ENCODE measurements around the gene SLC35B1.
A peak's percentile ranks its signal among the peaks of the same experiment; 100 is the strongest.

SLC35B1 gene

GRCh38 chr17:49707246-49707607 lies 537 bp downstream of the SLC35B1 start:
- Histone ChIP-seq H3K9ac (ENCODE audit: low read length) (peak overlapping the region; percentile 91), H3K9me3 (ENCODE audit: control insufficient read depth, low read length) (no peaks in the 10 kb centered on the region), H3K4me3 (ENCODE audit: low read length) (peak overlapping the region; percentile 57), H3K4me1 (ENCODE audit: control insufficient read depth, insufficient read depth, low read length) (peaks cover 24% of the 10 kb centered on the region), H3K36me3 (ENCODE audit: control insufficient read depth, insufficient read depth, low read length) (peaks cover 12% of the 10 kb centered on the region), H3K27me3 (ENCODE audit: control insufficient read depth, insufficient read depth, low read length) (no peaks in the 10 kb centered on the region)

GRCh38 chr17:49705254-49705653 lies 2.5 kb downstream of the SLC35B1 start:
- Histone ChIP-seq H3K9ac (ENCODE audit: low read length) (no peak overlapping the region), H3K27me3 (ENCODE audit: control insufficient read depth, insufficient read depth, low read length) (no peaks in the 10 kb centered on the region), H3K4me3 (ENCODE audit: low read length) (no peak overlapping the region), H3K36me3 (ENCODE audit: control insufficient read depth, insufficient read depth, low read length) (peaks cover 12% of the 10 kb centered on the region), H3K4me1 (ENCODE audit: control insufficient read depth, insufficient read depth, low read length) (peaks cover 24% of the 10 kb centered on the region), H3K9me3 (ENCODE audit: control insufficient read depth, low read length) (no peaks in the 10 kb centered on the region)

DNA sequence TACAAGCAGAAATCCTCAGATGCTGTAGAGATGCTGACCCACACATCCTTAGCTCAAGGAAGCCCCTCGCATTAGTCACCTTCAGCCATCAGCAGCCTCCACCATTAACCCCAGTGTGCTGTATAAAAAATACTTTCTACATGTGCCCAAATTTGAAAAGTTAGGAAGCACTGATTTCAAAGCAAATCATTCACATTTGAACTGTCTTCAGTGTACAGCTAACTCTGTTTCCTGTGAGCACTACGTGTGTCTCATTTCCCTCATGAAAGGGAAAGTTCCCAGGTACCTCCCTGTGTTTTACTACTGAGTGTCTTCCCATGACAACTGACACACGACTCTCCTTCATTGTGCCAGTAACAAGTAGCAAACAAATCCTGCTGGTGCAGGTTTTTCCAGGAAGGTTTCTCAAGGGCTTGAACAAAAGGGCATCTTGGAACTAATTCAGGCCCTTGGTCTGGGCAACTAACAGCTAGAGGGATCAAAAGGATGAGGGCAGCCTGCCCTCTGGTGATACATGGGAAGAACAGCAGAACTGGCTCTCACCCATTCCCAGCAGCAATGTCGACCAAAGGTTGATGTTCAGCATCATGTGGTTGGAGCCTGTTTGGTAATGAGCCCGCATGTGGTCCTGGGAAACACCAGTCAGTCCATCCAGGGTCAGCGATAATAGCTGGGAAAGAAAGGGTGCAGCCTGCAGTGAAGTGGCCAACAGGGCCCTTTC lies 4.0 kb downstream of the SLC35B1 start:
- no peak overlapping the region for H3K4me3 ChIP-seq (ENCODE audit: low read length)
- peaks cover 19% of the 10 kb centered on the region for H3K4me1 ChIP-seq (ENCODE audit: control insufficient read depth, insufficient read depth, low read length)
- no peak overlapping the region for H3K9ac ChIP-seq (ENCODE audit: low read length)
- peaks cover 12% of the 10 kb centered on the region for H3K36me3 ChIP-seq (ENCODE audit: control insufficient read depth, insufficient read depth, low read length)
- no peaks in the 10 kb centered on the region for H3K27me3 ChIP-seq (ENCODE audit: control insufficient read depth, insufficient read depth, low read length)
- no peaks in the 10 kb centered on the region for H3K9me3 ChIP-seq (ENCODE audit: control insufficient read depth, low read length)

DNA sequence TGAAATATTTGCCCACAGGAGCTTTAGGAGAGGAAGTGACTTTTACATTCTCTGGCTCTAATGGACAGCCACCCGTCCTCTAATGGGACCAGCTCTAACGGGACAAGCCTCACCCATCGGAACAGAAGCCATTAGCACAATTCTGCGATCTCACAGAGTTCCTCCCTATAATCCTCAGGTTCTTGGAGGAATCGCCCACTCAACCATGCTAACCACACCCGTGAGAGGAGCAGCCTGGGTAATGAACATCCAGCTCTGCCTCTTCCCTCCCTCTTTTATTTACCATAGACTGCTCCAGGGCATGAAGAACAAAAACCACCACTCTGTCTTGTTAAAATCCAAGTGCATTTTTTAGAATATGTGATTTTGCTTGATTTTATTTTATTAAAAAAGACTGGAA lies 6.8 kb downstream of the SLC35B1 start:
- H3K36me3 ChIP-seq (ENCODE audit: control insufficient read depth, insufficient read depth, low read length), result peaks cover 12% of the 10 kb centered on the region
- H3K9me3 ChIP-seq (ENCODE audit: control insufficient read depth, low read length), result no peaks in the 10 kb centered on the region
- no peak overlapping the region for H3K4me3 ChIP-seq (ENCODE audit: low read length)
- H3K4me1 ChIP-seq (ENCODE audit: control insufficient read depth, insufficient read depth, low read length), result peaks cover 5% of the 10 kb centered on the region
- H3K27me3 ChIP-seq (ENCODE audit: control insufficient read depth, insufficient read depth, low read length), result no peaks in the 10 kb centered on the region
- H3K9ac ChIP-seq (ENCODE audit: low read length), result no peak overlapping the region

GRCh38 chr17:49699966-49700575 lies 7.7 kb downstream of the SLC35B1 start:
- H3K4me1 ChIP-seq (ENCODE audit: control insufficient read depth, insufficient read depth, low read length), result peaks cover 4% of the 10 kb centered on the region
- H3K9me3 ChIP-seq (ENCODE audit: control insufficient read depth, low read length), result no peaks in the 10 kb centered on the region
- H3K27me3 ChIP-seq (ENCODE audit: control insufficient read depth, insufficient read depth, low read length), result peaks cover 1% of the 10 kb centered on the region
- H3K36me3 ChIP-seq (ENCODE audit: control insufficient read depth, insufficient read depth, low read length), result peaks cover 6% of the 10 kb centered on the region
- H3K9ac ChIP-seq (ENCODE audit: low read length), result no peak overlapping the region
- no peak overlapping the region for H3K4me3 ChIP-seq (ENCODE audit: low read length)

DNA sequence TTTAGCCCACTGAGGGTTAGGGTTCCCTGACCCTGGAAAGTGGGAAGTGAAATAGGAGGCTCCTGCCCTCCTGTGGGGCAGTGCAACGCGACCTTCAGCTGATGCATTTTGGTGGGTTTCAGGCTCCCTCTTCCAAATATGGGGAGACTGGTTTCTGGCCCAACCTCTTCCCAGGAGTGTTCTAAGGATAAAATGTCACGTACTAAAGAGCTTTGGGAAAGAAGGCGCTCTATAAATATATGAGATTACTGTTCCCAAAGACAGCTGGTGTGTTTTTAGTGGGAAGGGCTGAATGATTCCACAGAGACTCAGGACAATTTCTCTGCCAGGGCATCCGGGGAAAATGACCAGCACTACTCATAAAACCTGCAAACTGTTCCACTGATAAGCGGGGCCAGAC lies 9.8 kb downstream of the SLC35B1 start:
- no peak overlapping the region for H3K9ac ChIP-seq (ENCODE audit: low read length)
- H3K4me3 ChIP-seq (ENCODE audit: low read length), result no peak overlapping the region
- H3K9me3 ChIP-seq (ENCODE audit: control insufficient read depth, low read length), result no peaks in the 10 kb centered on the region
- H3K4me1 ChIP-seq (ENCODE audit: control insufficient read depth, insufficient read depth, low read length), result peaks cover 6% of the 10 kb centered on the region
- H3K27me3 ChIP-seq (ENCODE audit: control insufficient read depth, insufficient read depth, low read length), result peaks cover 5% of the 10 kb centered on the region
- H3K36me3 ChIP-seq (ENCODE audit: control insufficient read depth, insufficient read depth, low read length), result no peaks in the 10 kb centered on the region

- no peak overlapping the region for H3K9ac ChIP-seq (ENCODE audit: low read length)
- H3K36me3 ChIP-seq (ENCODE audit: control insufficient read depth, insufficient read depth, low read length), result no peaks in the 10 kb centered on the region
- peaks cover 5% of the 10 kb centered on the region for H3K27me3 ChIP-seq (ENCODE audit: control insufficient read depth, insufficient read depth, low read length)
- no peaks in the 10 kb centered on the region for H3K9me3 ChIP-seq (ENCODE audit: control insufficient read depth, low read length)
- no peak overlapping the region for H3K4me3 ChIP-seq (ENCODE audit: low read length)
- H3K4me1 ChIP-seq (ENCODE audit: control insufficient read depth, insufficient read depth, low read length), result peaks cover 6% of the 10 kb centered on the region
Measured at GRCh38 chr17:49696233-49696761, 11.5 kb downstream of the SLC35B1 start.

DNA sequence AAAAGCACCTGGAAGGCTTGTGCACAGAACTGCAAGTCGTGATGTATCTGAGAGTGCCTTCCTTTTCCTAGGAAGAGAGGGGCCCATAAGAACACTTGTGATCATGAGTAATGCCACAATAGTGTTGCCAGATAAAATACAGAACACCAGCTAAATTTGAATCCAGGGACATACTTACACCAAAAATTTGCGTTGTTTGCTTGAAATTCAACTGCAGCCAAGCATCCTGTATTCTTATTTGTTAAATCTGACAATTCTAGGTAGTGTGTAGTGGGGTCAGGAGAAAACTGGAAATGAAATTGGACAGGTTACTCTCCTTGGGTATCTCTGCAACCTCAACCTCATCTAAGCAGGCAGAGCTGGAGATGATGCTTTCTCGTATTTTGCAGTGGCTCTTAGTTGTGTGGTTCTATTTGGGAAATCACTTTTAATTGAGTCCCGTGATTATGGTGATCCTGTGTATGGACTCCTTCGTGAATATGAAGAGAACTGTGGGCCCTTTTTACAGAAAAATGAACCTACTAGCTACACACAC lies 12.0 kb downstream of the SLC35B1 start:
- H3K9me3 ChIP-seq (ENCODE audit: control insufficient read depth, low read length), result no peaks in the 10 kb centered on the region
- peaks cover 6% of the 10 kb centered on the region for H3K4me1 ChIP-seq (ENCODE audit: control insufficient read depth, insufficient read depth, low read length)
- no peak overlapping the region for H3K9ac ChIP-seq (ENCODE audit: low read length)
- H3K27me3 ChIP-seq (ENCODE audit: control insufficient read depth, insufficient read depth, low read length), result peaks cover 5% of the 10 kb centered on the region
- H3K4me3 ChIP-seq (ENCODE audit: low read length), result no peak overlapping the region
- H3K36me3 ChIP-seq (ENCODE audit: control insufficient read depth, insufficient read depth, low read length), result no peaks in the 10 kb centered on the region

- H3K4me1 ChIP-seq (ENCODE audit: control insufficient read depth, insufficient read depth, low read length), result peaks cover 6% of the 10 kb centered on the region
- no peaks in the 10 kb centered on the region for H3K36me3 ChIP-seq (ENCODE audit: control insufficient read depth, insufficient read depth, low read length)
- H3K9ac ChIP-seq (ENCODE audit: low read length), result no peak overlapping the region
- no peak overlapping the region for H3K4me3 ChIP-seq (ENCODE audit: low read length)
- H3K27me3 ChIP-seq (ENCODE audit: control insufficient read depth, insufficient read depth, low read length), result peaks cover 5% of the 10 kb centered on the region
- H3K9me3 ChIP-seq (ENCODE audit: control insufficient read depth, low read length), result no peaks in the 10 kb centered on the region
Measured at GRCh38 chr17:49694847-49695697, 12.7 kb downstream of the SLC35B1 start.

DNA sequence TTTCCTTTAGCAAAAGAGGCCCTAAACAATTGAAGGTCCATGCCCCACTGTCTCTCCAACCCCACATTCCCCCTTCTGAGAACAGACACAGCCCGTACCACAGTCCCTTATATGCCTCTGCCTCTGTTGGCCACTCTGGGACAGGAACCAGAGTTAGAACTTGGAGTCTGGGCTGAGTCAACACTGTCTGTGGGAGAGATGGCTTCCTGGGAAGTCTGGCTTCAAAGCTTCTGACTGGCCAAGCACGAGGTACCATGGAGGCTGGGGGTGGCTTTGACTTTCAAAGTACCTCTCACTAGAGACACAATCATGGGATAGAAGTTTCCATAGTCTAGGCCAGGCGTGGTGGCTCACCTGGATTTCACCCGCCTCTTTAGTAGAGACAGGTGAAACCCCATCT lies 15.0 kb downstream of the SLC35B1 start:
- Histone ChIP-seq H3K27me3 (ENCODE audit: control insufficient read depth, insufficient read depth, low read length) (peaks cover 5% of the 10 kb centered on the region), H3K36me3 (ENCODE audit: control insufficient read depth, insufficient read depth, low read length) (no peaks in the 10 kb centered on the region), H3K9ac (ENCODE audit: low read length) (no peak overlapping the region), H3K9me3 (ENCODE audit: control insufficient read depth, low read length) (no peaks in the 10 kb centered on the region), H3K4me1 (ENCODE audit: control insufficient read depth, insufficient read depth, low read length) (peaks cover 12% of the 10 kb centered on the region), H3K4me3 (ENCODE audit: low read length) (no peak overlapping the region)

GRCh38 chr17:49691677-49692191 lies 16.0 kb downstream of the SLC35B1 start:
- Histone ChIP-seq H3K9me3 (ENCODE audit: control insufficient read depth, low read length) (no peaks in the 10 kb centered on the region), H3K4me3 (ENCODE audit: low read length) (no peak overlapping the region), H3K4me1 (ENCODE audit: control insufficient read depth, insufficient read depth, low read length) (peaks cover 14% of the 10 kb centered on the region), H3K9ac (ENCODE audit: low read length) (no peak overlapping the region), H3K36me3 (ENCODE audit: control insufficient read depth, insufficient read depth, low read length) (no peaks in the 10 kb centered on the region), H3K27me3 (ENCODE audit: control insufficient read depth, insufficient read depth, low read length) (peaks cover 5% of the 10 kb centered on the region)

Data from mucosa of stomach (tissue), 1 donor.